Body of pancreas (tissue), 4 donors: Measurements from ENCODE around the gene TENT4A.

Experiments
- CTCF ChIP-seq, 7 experiments: fragments of 450-650 bp in 4 of 7; fragments of 200-600 bp in 3 of 7; sonication (generic) in 3 of 7; IDR thresholded peaks; one replicate each; pipeline ENCODE4 v1.5.1; 2016 to 2019; ENCODE audit warnings: antibody characterized with exemption in 7 of 7
- POLR2A ChIP-seq, 3 donors: fragments of 450-650 bp; IDR thresholded peaks; one replicate each; pipeline ENCODE4 v1.6.1; 2016; ENCODE audit warnings: antibody characterized with exemption in 3 of 3, mild to moderate bottlenecking in 2 of 3

GRCh38 chr5:6736106-6736505 lies 22.9 kb downstream of the TENT4A start:
- TF ChIP-seq CTCF (IDR thresholded peaks at IDR 0.05) (no peak), POLR2A (IDR thresholded peaks at IDR 0.05) (no peak)
